IMR-90 (cell line): ENCODE measurements around the gene GNAS-AS1. TPM values are rescaled to one million over a fixed set of nuclear protein-coding genes. Genes with fewer than 3 reads are reported as not detected.

Source experiments
- ATAC-seq: fragments of 200-7000 bp; cut with Tn5 transposase; 2 replicates; pipeline ENCODE4 v1.9.1; 2020; ENCODE audit warnings: low read depth, mild to moderate bottlenecking, moderate library complexity
- BruUV-seq: library from RNA; stranded (reverse); fragments of 400-500 nt; replicated peaks from 2 replicates; lab custom pipeline; 2021; lab: Mats Ljungman, UMichigan
- CTCF ChIA-PET: fragments of 300-600 bp; formaldehyde crosslinking; extraction: SDS; loops from one replicate; lab custom pipeline; 2021; ENCODE audit warnings: antibody characterized with exemption; lab: Yijun Ruan, JAX
- POLR2A ChIA-PET: fragments of 300-600 bp; sonication (Branson Sonifier 250); formaldehyde crosslinking; loops from one replicate; lab custom pipeline; 2022; ENCODE audit warnings: antibody characterized with exemption; ENCODE audit not compliant: unreplicated experiment; lab: Charles Lee
- DNase-seq: peaks from one replicate; pipeline ENCODE4 v3.0.0; 2013
- H2AFZ ChIP-seq: replicated peaks from 2 replicates; pipeline ENCODE3; 2013; ENCODE audit warnings: low read length, mild to moderate bottlenecking; ENCODE audit not compliant: poor library complexity
- H2AK5ac ChIP-seq: 2 replicates; pipeline ENCODE4 v1.6.1; 2013; ENCODE audit warnings: low read depth, low read length, inconsistent platforms
- H2AK9ac ChIP-seq: replicated peaks from 2 replicates; pipeline ENCODE3; 2013; ENCODE audit warnings: mild to moderate bottlenecking, low read depth, low read length, moderate library complexity; ENCODE audit not compliant: poor library complexity
- H2BK120ac ChIP-seq: 2 replicates; pipeline ENCODE4 v1.6.1; 2013; ENCODE audit warnings: low read depth, low read length, inconsistent platforms
- H2BK15ac ChIP-seq: 3 replicates; pipeline ENCODE4 v1.6.1; 2013; ENCODE audit warnings: low read depth, low read length, inconsistent platforms
- H2BK20ac ChIP-seq: 2 replicates; pipeline ENCODE4 v1.6.1; 2013; ENCODE audit warnings: low read depth, mild to moderate bottlenecking, inconsistent platforms, low read length, moderate library complexity
- H2BK5ac ChIP-seq: 2 replicates; pipeline ENCODE4 v1.6.1; 2013; ENCODE audit warnings: mild to moderate bottlenecking, low read depth, low read length, inconsistent platforms; ENCODE audit not compliant: poor library complexity, severe bottlenecking
- H3K14ac ChIP-seq: replicated peaks from 2 replicates; pipeline ENCODE4 v1.6.1; 2013; ENCODE audit warnings: low read depth, low read length, inconsistent platforms
- H3K18ac ChIP-seq: 2 replicates; pipeline ENCODE4 v1.6.1; 2013; ENCODE audit warnings: low read depth, low read length, control low read depth
- H3K23ac ChIP-seq: 2 replicates; pipeline ENCODE4 v1.6.1; 2013; ENCODE audit warnings: low read depth, low read length, inconsistent platforms
- H3K27ac ChIP-seq: 2 replicates; pipeline ENCODE4 v1.5.1; 2013; ENCODE audit warnings: mild to moderate bottlenecking, control low read depth, low read length; ENCODE audit not compliant: insufficient read depth
- H3K27me3 ChIP-seq: 2 replicates; pipeline ENCODE4 v1.6.1; 2013; ENCODE audit warnings: low read length; ENCODE audit not compliant: control insufficient read depth, insufficient read depth
- H3K36me3 ChIP-seq: 2 replicates; pipeline ENCODE4 v1.6.1; 2013; ENCODE audit warnings: low read length, mixed read lengths; ENCODE audit not compliant: control insufficient read depth, insufficient read depth
- H3K4ac ChIP-seq: 2 replicates; pipeline ENCODE4 v1.6.1; 2013; ENCODE audit warnings: low read depth, low read length, inconsistent platforms
- H3K4me1 ChIP-seq: 2 replicates; pipeline ENCODE4 v1.6.1; 2013; ENCODE audit warnings: low read length, mixed read lengths; ENCODE audit not compliant: control insufficient read depth, insufficient read depth
- H3K4me2 ChIP-seq: 2 replicates; pipeline ENCODE4 v1.6.1; 2013; ENCODE audit warnings: low read depth, mild to moderate bottlenecking, control low read depth, low read length, moderate library complexity
- H3K4me3 ChIP-seq: 2 replicates; pipeline ENCODE4 v1.5.1; 2013; ENCODE audit warnings: low read depth, mild to moderate bottlenecking, control low read depth, low read length, moderate library complexity; ENCODE audit not compliant: insufficient read depth
- H3K56ac ChIP-seq: 2 replicates; pipeline ENCODE4 v1.6.1; 2013; ENCODE audit warnings: low read length, inconsistent platforms; ENCODE audit not compliant: insufficient read depth; ENCODE audit errors: extremely low read depth
- H3K79me1 ChIP-seq, 2 experiments: 2 replicates each; pipeline ENCODE4 v1.6.1; 2013; ENCODE audit warnings: low read length in 2 of 2, inconsistent platforms in 1 of 2, low read depth in 1 of 2
- H3K9ac ChIP-seq: 2 replicates; pipeline ENCODE4 v1.6.1; 2013; ENCODE audit warnings: low read depth, low read length, control low read depth
- H3K9me1 ChIP-seq: 2 replicates; pipeline ENCODE4 v1.6.1; 2013; ENCODE audit warnings: low read length, inconsistent platforms; ENCODE audit not compliant: insufficient read depth
- H3K9me3 ChIP-seq: 2 replicates; pipeline ENCODE4 v1.6.1; 2013; ENCODE audit warnings: low read length; ENCODE audit not compliant: control insufficient read depth, insufficient read depth
- H4K20me1 ChIP-seq: 2 replicates; pipeline ENCODE4 v1.6.1; 2013; ENCODE audit warnings: low read length, inconsistent platforms; ENCODE audit not compliant: insufficient read depth
- H4K5ac ChIP-seq: 2 replicates; pipeline ENCODE4 v1.6.1; 2013; ENCODE audit warnings: mild to moderate bottlenecking, low read depth, low read length, control low read depth
- H4K8ac ChIP-seq, 2 experiments: 2 replicates each; pipeline ENCODE4 v1.6.1; 2013; ENCODE audit warnings: low read depth in 2 of 2, low read length in 2 of 2, control low read depth in 1 of 2, inconsistent platforms in 1 of 2
- H4K91ac ChIP-seq: 2 replicates; pipeline ENCODE4 v1.6.1; 2013; ENCODE audit warnings: low read depth, low read length, inconsistent platforms; ENCODE audit not compliant: insufficient read depth
- BHLHE40 ChIP-seq: fragments of 150-350 bp; IDR thresholded peaks from 2 replicates; pipeline ENCODE4 v1.6.1; 2016; ENCODE audit warnings: mild to moderate bottlenecking, low read depth, low read length
- CEBPB ChIP-seq: IDR thresholded peaks from 2 replicates; pipeline ENCODE4 v1.6.1; 2012; ENCODE audit warnings: low read depth, low read length, improper control_type of control experiment
- CHD1 ChIP-seq: IDR thresholded peaks from 2 replicates; pipeline ENCODE4 v1.6.1; 2012; ENCODE audit warnings: low read depth, low read length, improper control_type of control experiment
- CTCF ChIP-seq: conservative IDR thresholded peaks from 2 replicates; pipeline ENCODE4 v1.5.1; 2012; ENCODE audit warnings: mild to moderate bottlenecking, low read depth, low read length, improper control_type of control experiment
- ELK1 ChIP-seq: fragments of 150-350 bp; IDR thresholded peaks from 2 replicates; pipeline ENCODE4 v1.6.1; 2016; ENCODE audit warnings: low read depth, mild to moderate bottlenecking, low read length, moderate library complexity, borderline replicate concordance
- FOS ChIP-seq: fragments of 150-350 bp; IDR thresholded peaks from 2 replicates; pipeline ENCODE4 v1.6.1; 2016; ENCODE audit warnings: low read depth, low read length
- MAFK ChIP-seq: IDR thresholded peaks from 2 replicates; pipeline ENCODE4 v1.6.1; 2012; ENCODE audit warnings: low read depth, low read length, improper control_type of control experiment
- MAZ ChIP-seq: IDR thresholded peaks from 2 replicates; pipeline ENCODE4 v1.6.1; 2012; ENCODE audit warnings: low read depth, mild to moderate bottlenecking, low read length, improper control_type of control experiment, moderate library complexity, borderline replicate concordance
- MXI1 ChIP-seq: IDR thresholded peaks from 2 replicates; pipeline ENCODE4 v1.6.1; 2012; ENCODE audit warnings: low read depth, mild to moderate bottlenecking, low read length, moderate library complexity, borderline replicate concordance
- NFE2L2 ChIP-seq: fragments of 150-350 bp; IDR thresholded peaks from 2 replicates; pipeline ENCODE4 v1.6.1; 2016; ENCODE audit warnings: low read depth, mild to moderate bottlenecking, low read length
- POLR2A ChIP-seq: IDR thresholded peaks from 2 replicates; pipeline ENCODE4 v1.6.1; 2012; ENCODE audit warnings: mild to moderate bottlenecking, low read depth, low read length
- RAD21 ChIP-seq: IDR thresholded peaks from 2 replicates; pipeline ENCODE4 v1.6.1; 2012; ENCODE audit warnings: low read length, improper control_type of control experiment
- RCOR1 ChIP-seq: IDR thresholded peaks from 2 replicates; pipeline ENCODE4 v1.6.1; 2012; ENCODE audit warnings: mild to moderate bottlenecking, low read length, improper control_type of control experiment; ENCODE audit not compliant: insufficient replicate concordance
- RFX5 ChIP-seq: IDR thresholded peaks from 2 replicates; pipeline ENCODE4 v1.8.0; 2012; ENCODE audit warnings: low read depth, mild to moderate bottlenecking, low read length, moderate library complexity
- SMC3 ChIP-seq: fragments of 150-350 bp; IDR thresholded peaks from 2 replicates; pipeline ENCODE4 v1.6.1; 2016; ENCODE audit warnings: low read depth, mild to moderate bottlenecking, antibody characterized with exemption, low read length, moderate library complexity
- USF2 ChIP-seq: fragments of 150-350 bp; IDR thresholded peaks from 2 replicates; pipeline ENCODE4 v1.6.1; 2017; ENCODE audit warnings: mild to moderate bottlenecking, antibody characterized with exemption, low read length, low read depth
- WGBS, 2 experiments: methylation state at CpG; one replicate each; pipeline versions ENCODE4 v1.1.5 to v1.1.7; 2013; ENCODE audit warnings: missing lambda C conversion rate in 2 of 2; ENCODE audit not compliant: insufficient read length in 1 of 2; ENCODE audit errors: extremely low coverage in 2 of 2; 5-methylcytosine and 5-hydroxymethylcytosine counted together
- dilution Hi-C: fragments of 300-500 bp; cut with HindIII; formaldehyde crosslinking; loops from one replicate; pipeline ENCODE4 v1.14.3; 2018; ENCODE audit warnings: low sequenced_read_pairs; ENCODE audit not compliant: unreplicated experiment
- in situ Hi-C: fragments of 300-500 bp; cut with MboI; formaldehyde crosslinking; loops from 3 replicates; pipeline ENCODE4 v1.14.3; 2019; ENCODE audit warnings: low sequenced_read_pairs, inconsistent platforms, mixed read lengths
- intact Hi-C: fragments of 100-400 bp; cut with micrococcal nuclease; formaldehyde crosslinking; loops from 2 replicates; pipeline ENCODE4 v1.10.0; 2022
- polyA plus RNA-seq, 3 experiments: library from polyadenylated mRNA; depleted of rRNA; stranded (reverse); fragments of >200 nt; gene quantifications; 2 replicates each; pipeline ENCODE4 v1.2.3, GENCODE V29; 2012; ENCODE audit warnings: low replicate concordance in 1 of 3
- total RNA-seq: library from RNA; depleted of rRNA; stranded (reverse); fragments of >200 nt; gene quantifications from 2 replicates; pipeline ENCODE4 v1.2.3, GENCODE V29; 2012

The GNAS-AS1 gene
- total and polyA plus RNA-seq, 2 of the 4 experiments (the other 2 are of a cell fraction) = 0.54 to 0.60 TPM

- no peak for TF ChIP-seq NFE2L2
- no peak for TF ChIP-seq MXI1
- TF ChIP-seq RAD21 = no peak
- TF ChIP-seq ELK1 = no peak
- no peak for TF ChIP-seq BHLHE40
- TF ChIP-seq FOS = no peak
- TF ChIP-seq RCOR1 = no peak
- no peak for TF ChIP-seq RFX5
- TF ChIP-seq CEBPB = no peak
- TF ChIP-seq POLR2A = no peak
- no peak for TF ChIP-seq SMC3
- no peak for TF ChIP-seq MAFK
- TF ChIP-seq USF2 = no peak
- TF ChIP-seq CTCF = no peak
- TF ChIP-seq CHD1 = no peak
- no peak for TF ChIP-seq MAZ
- H2BK120ac ChIP-seq = no peak overlapping the region
- no peak overlapping the region for H4K8ac ChIP-seq
- no peak overlapping the region for H3K56ac ChIP-seq
- H3K4ac ChIP-seq = no peak overlapping the region
- no peak for DNase-seq
- H3K14ac ChIP-seq = no peak overlapping the region
- H3K4me3 ChIP-seq = no peak overlapping the region
- no peak overlapping the region for H2AK5ac ChIP-seq
- peaks cover 11% of the 10 kb centered on the region for H3K27me3 ChIP-seq
- H2AFZ ChIP-seq = no peak overlapping the region
- H3K9me1 ChIP-seq = peaks cover 3% of the 10 kb centered on the region; the same call in 1 of the 2 replicates
- no peaks in the 10 kb centered on the region for H3K9me3 ChIP-seq
- H3K79me1 ChIP-seq = no peaks in the 10 kb centered on the region
- in situ Hi-C loops (no loop called here), intact Hi-C loops (no loop called here), dilution Hi-C loops (no loop called here)
- H4K20me1 ChIP-seq = no peaks in the 10 kb centered on the region
- H4K5ac ChIP-seq = no peak overlapping the region
- H3K36me3 ChIP-seq = no peaks in the 10 kb centered on the region
- H2BK5ac ChIP-seq = no peak overlapping the region
- WGBS, 2 experiments = no CpG with 5 or more reads among the region's 4 CpGs
- no peak overlapping the region for H2AK9ac ChIP-seq
- no TSS peak for BruUV-seq
- H3K4me1 ChIP-seq = peaks cover 2% of the 10 kb centered on the region; the same call in 1 of the 2 replicates
- no peak overlapping the region for H3K4me2 ChIP-seq
- H3K27ac ChIP-seq = no peak overlapping the region
- no peak for ATAC-seq
- no peak overlapping the region for H3K9ac ChIP-seq
- CTCF ChIA-PET = no interaction called here
- POLR2A ChIA-PET = no interaction called here
- no peak overlapping the region for H4K91ac ChIP-seq
- H3K23ac ChIP-seq = no peak overlapping the region
- no peak overlapping the region for H2BK20ac ChIP-seq
- no peak overlapping the region for H3K18ac ChIP-seq
- H2BK15ac ChIP-seq = no peak overlapping the region
These were observed 27.3 kb upstream of the GNAS-AS1 start for GRCh38 chr20:58877976-58878360.
